Trophoblast cell (in vitro differentiated cells and primary cell): Measurements from ENCODE around the gene REXO1.

ENCODE experiments used
- DNase-seq, 2 donors: peaks; one replicate each; pipeline ENCODE4 v3.0.0-alpha.2; 2016
- H2AFZ ChIP-seq: 2 replicates; pipeline ENCODE4 v1.6.1; 2013; ENCODE audit warnings: low read length, moderate library complexity, mild to moderate bottlenecking; ENCODE audit not compliant: insufficient read depth, poor library complexity
- H2AK5ac ChIP-seq: 2 replicates; pipeline ENCODE4 v1.6.1; 2013; ENCODE audit warnings: mild to moderate bottlenecking, low read length
- H2BK120ac ChIP-seq: 2 replicates; pipeline ENCODE4 v1.6.1; 2013; ENCODE audit warnings: low read length, mild to moderate bottlenecking, moderate library complexity; ENCODE audit not compliant: insufficient read depth, poor library complexity
- H2BK12ac ChIP-seq: 2 replicates; pipeline ENCODE4 v1.6.1; 2013; ENCODE audit warnings: mild to moderate bottlenecking, low read length, moderate library complexity
- H2BK5ac ChIP-seq: 2 replicates; pipeline ENCODE4 v1.6.1; 2013; ENCODE audit warnings: low read length, low read depth, moderate library complexity, mild to moderate bottlenecking; ENCODE audit not compliant: poor library complexity
- H3K14ac ChIP-seq: 2 replicates; pipeline ENCODE4 v1.6.1; 2013; ENCODE audit warnings: mild to moderate bottlenecking, low read length
- H3K18ac ChIP-seq: 2 replicates; pipeline ENCODE4 v1.6.1; 2013; ENCODE audit warnings: mild to moderate bottlenecking, low read length
- H3K23ac ChIP-seq: 2 replicates; pipeline ENCODE4 v1.6.1; 2013; ENCODE audit warnings: low read length
- H3K27ac ChIP-seq: 2 replicates; pipeline ENCODE4 v1.5.1; 2013; ENCODE audit warnings: low read depth, mild to moderate bottlenecking, inconsistent platforms, low read length, moderate library complexity
- H3K27me3 ChIP-seq: 2 replicates; pipeline ENCODE4 v1.6.1; 2013; ENCODE audit warnings: inconsistent platforms, mild to moderate bottlenecking, low read length, moderate library complexity; ENCODE audit not compliant: insufficient read depth
- H3K36me3 ChIP-seq, 2 experiments: 1 replicate in 1 of 2; 2 replicates in 1 of 2; pipeline ENCODE4 v1.6.1; 2013; ENCODE audit warnings: low read length in 2 of 2, mild to moderate bottlenecking in 2 of 2, moderate library complexity in 1 of 2; ENCODE audit not compliant: insufficient read depth in 2 of 2, control insufficient read depth in 1 of 2
- H3K4ac ChIP-seq: 2 replicates; pipeline ENCODE4 v1.6.1; 2013; ENCODE audit warnings: low read depth, mild to moderate bottlenecking, low read length, moderate library complexity
- H3K4me1 ChIP-seq, 2 experiments: 1 replicate in 1 of 2; 2 replicates in 1 of 2; pipeline ENCODE4 v1.6.1; 2013; ENCODE audit warnings: low read length in 2 of 2, mild to moderate bottlenecking in 2 of 2, moderate library complexity in 1 of 2; ENCODE audit not compliant: insufficient read depth in 2 of 2, control insufficient read depth in 1 of 2
- H3K4me2 ChIP-seq: 2 replicates; pipeline ENCODE4 v1.6.1; 2013; ENCODE audit warnings: inconsistent platforms, mild to moderate bottlenecking, low read length, moderate library complexity
- H3K4me3 ChIP-seq: 2 replicates; pipeline ENCODE4 v1.5.1; 2013; ENCODE audit warnings: mild to moderate bottlenecking, low read depth, low read length, inconsistent platforms
- H3K79me1 ChIP-seq: one replicate; pipeline ENCODE4 v1.6.1; 2013; ENCODE audit warnings: low read length
- H3K79me2 ChIP-seq: 2 replicates; pipeline ENCODE4 v1.6.1; 2013; ENCODE audit warnings: low read length, mild to moderate bottlenecking; ENCODE audit not compliant: control insufficient read depth, insufficient read depth, poor library complexity
- H3K9ac ChIP-seq: 2 replicates; pipeline ENCODE4 v1.6.1; 2013; ENCODE audit warnings: mild to moderate bottlenecking, low read length
- H3K9me3 ChIP-seq: 2 replicates; pipeline ENCODE4 v1.6.1; 2013; ENCODE audit warnings: low read depth, mild to moderate bottlenecking, control low read depth, inconsistent platforms, low read length; ENCODE audit not compliant: insufficient read depth
- H4K12ac ChIP-seq: 2 replicates; pipeline ENCODE4 v1.6.1; 2013; ENCODE audit warnings: low read depth, mild to moderate bottlenecking, low read length, moderate library complexity
- H4K8ac ChIP-seq: 2 replicates; pipeline ENCODE4 v1.6.1; 2013; ENCODE audit warnings: low read depth, mild to moderate bottlenecking, low read length, moderate library complexity
- H4K91ac ChIP-seq: one replicate; pipeline ENCODE4 v1.6.1; 2013; ENCODE audit warnings: low read depth, mild to moderate bottlenecking, low read length, moderate library complexity
- WGBS: extraction: QIAGEN DNeasy Blood & Tissue Kit; methylation state at CpG from one replicate; pipeline ENCODE4 v1.1.7; 2013; ENCODE audit warnings: missing lambda C conversion rate; ENCODE audit not compliant: insufficient read length, insufficient coverage; ENCODE audit errors: extremely low coverage; 5-methylcytosine and 5-hydroxymethylcytosine counted together

REXO1 gene

GRCh38 chr19:1830978-1831377 lies 17.3 kb downstream of the REXO1 start:
- H3K79me2 ChIP-seq = peaks cover 2% of the 10 kb centered on the region

GRCh38 chr19:1830568-1830967 lies 17.7 kb downstream of the REXO1 start:
- Histone ChIP-seq H2AK5ac (no peak overlapping the region), H3K36me3 (peaks cover 52 to 61% of the 10 kb centered on the region in 2 experiments), H3K27me3 (no peaks in the 10 kb centered on the region), H3K79me1 (no peaks in the 10 kb centered on the region), H2AFZ (no peak overlapping the region), H3K79me2 (no peaks in the 10 kb centered on the region), H4K8ac (no peak overlapping the region), H3K23ac (no peak overlapping the region), H2BK120ac (no peak overlapping the region), H3K4me2 (no peak overlapping the region), H3K4ac (no peak overlapping the region), H2BK12ac (no peak overlapping the region), H3K14ac (no peak overlapping the region), H2BK5ac (no peak overlapping the region), H3K9ac (no peak overlapping the region), H3K27ac (no peak overlapping the region), H4K91ac (no peak overlapping the region), H4K12ac (no peak overlapping the region), H3K4me1 (peaks cover 0 to under 1% of the 10 kb centered on the region in 2 experiments), H3K9me3 (no peaks in the 10 kb centered on the region), H3K18ac (no peak overlapping the region), H3K4me3 (no peak overlapping the region)
- WGBS = no CpG with 5 or more reads among the region's 15 CpGs
- DNase-seq = no peak

More at GRCh38 chr19:1830978-1831377, 17.3 kb downstream of the REXO1 start:
- Histone ChIP-seq H3K23ac (no peak overlapping the region), H3K27me3 (no peaks in the 10 kb centered on the region), H3K9ac (no peak overlapping the region), H4K91ac (no peak overlapping the region), H3K4ac (no peak overlapping the region), H3K27ac (no peak overlapping the region), H3K14ac (no peak overlapping the region), H2BK5ac (no peak overlapping the region), H4K8ac (no peak overlapping the region), H2BK120ac (no peak overlapping the region), H2AFZ (no peak overlapping the region), H4K12ac (no peak overlapping the region), H3K9me3 (no peaks in the 10 kb centered on the region), H2AK5ac (no peak overlapping the region), H3K4me3 (no peak overlapping the region), H3K4me1 (peaks cover 0 to 2% of the 10 kb centered on the region in 2 experiments), H3K36me3 (peaks cover 48 to 58% of the 10 kb centered on the region in 2 experiments), H3K18ac (no peak overlapping the region), H2BK12ac (no peak overlapping the region), H3K4me2 (no peak overlapping the region), H3K79me1 (no peaks in the 10 kb centered on the region)
- no peak for DNase-seq
- no CpG with 5 or more reads among the region's 11 CpGs for WGBS

DNA sequence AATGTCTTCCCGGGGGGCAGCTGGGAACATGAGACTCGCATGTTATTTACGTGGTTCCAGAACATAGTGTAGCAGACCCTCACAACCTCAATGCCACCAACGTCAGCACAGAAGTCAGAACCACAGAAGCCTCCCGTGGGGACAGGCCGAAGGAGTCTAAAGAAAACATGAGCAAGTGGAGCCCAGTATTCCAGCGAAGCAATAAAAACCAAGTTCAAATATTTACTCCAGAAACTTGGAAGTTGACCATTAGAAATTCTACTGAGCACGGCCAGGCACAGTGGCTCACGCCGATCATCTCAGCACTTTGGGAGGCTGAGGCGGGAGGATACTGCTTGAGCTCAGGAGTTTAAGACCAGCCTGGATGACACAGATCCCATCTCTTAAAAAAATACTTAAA lies 18.3 kb downstream of the REXO1 start:
- H2BK5ac ChIP-seq = no peak overlapping the region

GRCh38 chr19:1828279-1829238 lies 19.7 kb downstream of the REXO1 start:
- Histone ChIP-seq H3K9ac (no peak overlapping the region), H2BK12ac (no peak overlapping the region), H3K79me1 (no peaks in the 10 kb centered on the region), H3K23ac (no peak overlapping the region), H4K8ac (no peak overlapping the region), H3K18ac (no peak overlapping the region), H2AFZ (no peak overlapping the region), H3K27me3 (no peaks in the 10 kb centered on the region), H3K4ac (no peak overlapping the region), H2BK5ac (no peak overlapping the region), H2BK120ac (no peak overlapping the region), H3K9me3 (no peaks in the 10 kb centered on the region), H3K4me3 (no peak overlapping the region), H4K91ac (no peak overlapping the region), H3K27ac (no peak overlapping the region), H3K79me2 (no peaks in the 10 kb centered on the region), H2AK5ac (no peak overlapping the region), H3K36me3 (peaks cover 59% of the 10 kb centered on the region in 2 experiments), H3K4me1 (no peaks in the 10 kb centered on the region), H4K12ac (no peak overlapping the region), H3K4me2 (no peak overlapping the region), H3K14ac (no peak overlapping the region)
- WGBS = no CpG with 5 or more reads among the region's 57 CpGs
- DNase-seq = no peak

More for the DNA sequence above, 18.3 kb downstream of the REXO1 start:
- no peak overlapping the region for H3K23ac ChIP-seq
- no peak overlapping the region for H2BK12ac ChIP-seq
- no peaks in the 10 kb centered on the region for H3K79me2 ChIP-seq
- H3K14ac ChIP-seq = no peak overlapping the region
- H3K9me3 ChIP-seq = no peaks in the 10 kb centered on the region
- DNase-seq = no peak
- no peak overlapping the region for H3K4me2 ChIP-seq
- no peak overlapping the region for H4K12ac ChIP-seq
- no peak overlapping the region for H3K9ac ChIP-seq
- no peak overlapping the region for H4K8ac ChIP-seq
- H4K91ac ChIP-seq = no peak overlapping the region
- H2AK5ac ChIP-seq = no peak overlapping the region
- H3K36me3 ChIP-seq = peaks cover 52 to 60% of the 10 kb centered on the region in 2 experiments
- H3K27me3 ChIP-seq = no peaks in the 10 kb centered on the region
- WGBS = no CpG with 5 or more reads among the region's 11 CpGs
- no peak overlapping the region for H2AFZ ChIP-seq
- H3K4me1 ChIP-seq = no peaks in the 10 kb centered on the region
- no peak overlapping the region for H3K18ac ChIP-seq
- H3K79me1 ChIP-seq = no peaks in the 10 kb centered on the region
- no peak overlapping the region for H3K4me3 ChIP-seq
- no peak overlapping the region for H2BK120ac ChIP-seq
- no peak overlapping the region for H3K4ac ChIP-seq
- H3K27ac ChIP-seq = no peak overlapping the region
